Activated T-cell treated with anti-CD3 and anti-CD28 coated beads, Interleukin-2, amount 50 U/mL, for 48 hours (primary cell): ENCODE results near the gene AXL.
"Not testable (repeated sequence)": the region's sequence is repeated elsewhere in the genome, so short reads cannot be mapped to it uniquely, and the experiment has no call there.

Experiments
- DNase-seq, 2 experiments: peaks; one replicate each; pipeline ENCODE4 v3.0.0-alpha.2; 2020

Gene AXL

GRCh38 chr19:41218615-41219507 lies at the start of gene AXL:
TSS of gene AXL (plus strand) at chr19:41219223. CDS start at chr19:41219393, 170 bp downstream.
- no peak for DNase-seq

GRCh38 chr19:41172297-41173164 lies 46.5 kb upstream of the AXL start:
- DNase-seq, result no peak

GRCh38 chr19:41174297-41174928 lies 44.6 kb upstream of the AXL start:
- DNase-seq, result no peak

DNA sequence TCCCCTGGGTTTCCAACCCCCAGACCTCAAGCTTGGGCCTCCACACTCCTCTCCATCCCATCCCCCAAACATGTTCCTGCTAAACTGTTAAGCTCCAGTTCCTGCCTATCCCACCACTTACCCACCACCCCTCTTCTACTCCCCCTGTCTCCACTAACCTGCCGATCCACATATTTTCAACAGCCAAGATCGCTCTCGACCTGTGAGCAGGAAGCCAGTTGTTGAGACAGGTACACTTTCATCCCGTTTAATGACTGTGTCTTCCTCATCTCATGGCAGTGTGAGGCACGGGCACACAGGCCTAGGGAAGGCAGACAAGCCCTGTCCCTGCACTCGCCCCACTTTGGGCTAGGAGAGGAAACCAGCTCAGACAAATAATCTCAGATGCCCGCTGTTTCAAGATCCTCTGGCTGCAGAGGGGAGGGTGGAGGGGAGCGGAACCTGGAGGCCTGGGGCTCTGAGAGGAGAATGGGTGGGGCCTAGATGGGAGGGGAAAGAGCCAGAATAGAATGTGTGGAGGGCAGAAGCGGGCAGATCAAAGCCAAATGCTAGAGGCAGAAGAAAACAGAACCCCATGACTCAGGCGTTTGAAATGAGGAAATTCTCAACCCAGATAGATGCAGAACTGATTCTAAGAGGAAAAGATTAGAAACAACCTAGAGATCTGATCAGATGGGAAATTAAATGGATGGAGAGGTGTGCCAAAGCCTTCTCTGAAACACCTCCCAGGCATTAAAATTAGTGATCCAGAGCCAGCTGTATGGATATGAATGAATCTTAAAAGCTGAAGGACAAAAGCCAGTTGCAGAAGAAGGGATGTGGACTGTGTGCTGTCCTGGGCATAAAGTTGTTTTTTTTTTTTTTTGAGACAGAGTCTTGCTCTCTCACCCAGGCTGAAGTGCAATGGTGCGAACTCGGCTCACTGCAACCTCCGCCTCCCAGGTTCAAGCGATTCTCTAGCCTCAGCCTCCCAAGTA lies 42.9 kb upstream of the AXL start:
- peak; percentile 38 to 51 for DNase-seq

DNA sequence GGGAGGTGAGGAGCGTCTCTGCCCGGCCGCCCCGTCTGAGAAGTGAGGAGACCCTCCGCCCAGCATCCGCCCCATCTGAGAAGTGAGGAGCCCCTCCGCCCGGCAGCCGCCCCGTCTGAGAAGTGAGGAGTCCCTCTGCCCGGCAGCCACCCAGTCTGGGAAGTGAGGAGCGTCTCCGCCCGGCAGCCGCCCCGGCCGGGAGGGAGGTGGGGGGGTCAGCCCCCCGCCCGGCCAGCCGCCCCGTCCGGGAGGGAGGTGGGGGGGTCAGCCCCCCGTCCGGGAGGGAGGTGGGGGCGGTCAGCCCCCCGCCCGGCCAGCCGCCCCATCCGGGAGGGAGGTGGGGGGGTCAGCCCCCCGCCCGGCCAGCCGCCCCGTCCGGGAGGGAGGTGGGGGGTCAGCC lies 38.9 kb upstream of the AXL start:
- not testable (repeated sequence) for DNase-seq

DNA sequence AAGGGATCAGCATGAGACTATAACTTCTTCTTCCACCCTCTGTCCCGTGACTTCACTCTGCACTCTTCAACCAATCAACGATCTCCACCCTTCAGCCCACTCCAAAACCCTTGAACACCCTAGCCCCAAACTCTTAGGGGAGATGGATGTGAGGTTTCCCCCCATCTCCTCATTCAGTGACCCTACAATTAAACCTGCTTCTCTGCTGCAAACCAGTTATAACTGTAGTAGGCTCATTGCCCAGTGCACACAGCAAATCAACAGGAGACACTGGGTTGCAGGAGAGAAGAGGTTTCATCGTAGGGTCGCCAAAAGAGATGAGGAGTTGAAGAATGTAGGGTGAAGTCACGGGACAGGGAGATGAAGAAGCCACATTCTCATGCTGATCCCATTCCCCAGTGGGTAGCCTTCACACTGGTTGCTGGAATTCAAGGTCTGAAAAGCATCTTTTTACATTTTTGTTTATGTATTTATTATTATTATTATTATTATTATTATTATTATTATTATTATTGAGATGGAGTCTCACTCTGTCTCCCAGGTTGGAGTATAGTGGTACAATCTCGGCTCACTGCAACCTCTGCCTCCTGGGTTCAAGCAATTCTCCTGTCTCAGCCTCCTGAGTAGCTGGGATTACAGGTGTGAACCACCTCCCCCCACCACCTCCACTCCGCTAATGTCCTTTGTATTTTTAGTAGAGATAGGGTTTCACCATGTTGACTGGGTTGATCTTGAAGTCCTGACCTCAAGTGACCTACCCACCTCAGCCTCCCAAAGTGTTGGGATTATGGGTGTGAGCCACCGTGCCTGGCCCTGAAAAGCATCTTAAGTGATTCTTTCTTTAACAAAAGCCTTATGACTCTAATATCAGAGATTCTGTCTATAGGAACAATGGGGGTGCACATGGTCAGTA lies 31.8 kb upstream of the AXL start:
- DNase-seq, result no peak

DNA sequence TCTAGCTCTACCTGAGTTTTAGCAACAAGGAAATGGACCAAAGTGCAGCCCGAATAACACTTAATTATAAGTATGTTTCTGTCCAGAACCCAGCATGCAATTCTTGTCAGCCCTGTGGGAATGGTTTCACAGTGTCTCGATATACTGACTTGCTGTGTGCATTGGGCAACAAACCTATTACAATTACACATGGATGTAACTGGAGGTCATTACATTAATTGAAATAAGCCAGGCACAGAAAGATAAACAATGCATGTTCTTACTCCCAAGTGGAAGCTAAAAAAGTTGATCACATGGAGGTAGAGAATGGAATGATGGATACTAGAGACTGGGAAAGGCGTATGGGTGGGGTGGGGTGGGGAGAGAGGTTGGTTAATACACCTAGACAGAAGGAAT lies 31.1 kb upstream of the AXL start:
- DNase-seq, result no peak

- DNase-seq, result no peak
Observed at GRCh38 chr19:41189425-41190065, 29.5 kb upstream of the AXL start.

DNA sequence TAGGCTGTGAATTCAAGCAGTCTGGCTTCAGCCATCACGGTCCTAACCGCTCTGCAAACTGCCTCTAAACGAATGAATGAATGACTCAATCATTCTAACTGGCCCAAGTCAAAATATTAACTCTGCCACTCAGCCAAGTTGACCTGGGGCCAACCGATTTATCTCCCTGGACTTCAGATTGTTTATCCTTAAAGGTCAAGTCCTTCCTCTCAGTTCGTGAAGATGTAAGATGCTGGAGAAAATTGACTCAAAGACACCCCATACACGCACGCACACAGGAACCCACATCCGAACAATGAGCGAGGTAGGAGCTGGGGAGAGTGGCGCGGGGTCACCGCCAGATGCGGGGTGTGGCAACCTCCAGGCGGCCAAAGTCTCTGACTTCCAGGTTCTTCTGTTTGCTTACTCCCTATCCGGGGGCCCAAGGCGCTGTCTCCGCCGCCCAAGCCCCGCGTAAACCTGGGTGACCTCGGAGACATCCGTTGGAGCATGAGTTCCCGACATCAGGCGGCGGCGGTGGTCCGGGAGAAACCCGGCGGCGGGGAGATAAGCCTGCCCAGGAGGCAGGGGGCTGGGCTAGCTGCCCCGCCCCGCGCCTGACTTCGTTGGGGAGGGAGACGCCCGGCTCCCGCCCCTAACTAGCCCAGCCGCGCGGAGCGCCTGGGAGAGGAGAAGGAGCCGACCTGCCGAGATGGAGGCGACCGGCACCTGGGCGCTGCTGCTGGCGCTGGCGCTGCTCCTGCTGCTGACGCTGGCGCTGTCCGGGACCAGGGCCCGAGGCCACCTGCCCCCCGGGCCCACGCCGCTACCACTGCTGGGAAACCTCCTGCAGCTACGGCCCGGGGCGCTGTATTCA lies 26.2 kb upstream of the AXL start, which contains the start of gene CYP2S1:
Gene CYP2S1 (plus strand): TSS at position 646 of the 856 bp plus-strand sequence. CDS start 46 bp downstream, at position 692.
- peak; percentile 39 to 44 for DNase-seq

DNA sequence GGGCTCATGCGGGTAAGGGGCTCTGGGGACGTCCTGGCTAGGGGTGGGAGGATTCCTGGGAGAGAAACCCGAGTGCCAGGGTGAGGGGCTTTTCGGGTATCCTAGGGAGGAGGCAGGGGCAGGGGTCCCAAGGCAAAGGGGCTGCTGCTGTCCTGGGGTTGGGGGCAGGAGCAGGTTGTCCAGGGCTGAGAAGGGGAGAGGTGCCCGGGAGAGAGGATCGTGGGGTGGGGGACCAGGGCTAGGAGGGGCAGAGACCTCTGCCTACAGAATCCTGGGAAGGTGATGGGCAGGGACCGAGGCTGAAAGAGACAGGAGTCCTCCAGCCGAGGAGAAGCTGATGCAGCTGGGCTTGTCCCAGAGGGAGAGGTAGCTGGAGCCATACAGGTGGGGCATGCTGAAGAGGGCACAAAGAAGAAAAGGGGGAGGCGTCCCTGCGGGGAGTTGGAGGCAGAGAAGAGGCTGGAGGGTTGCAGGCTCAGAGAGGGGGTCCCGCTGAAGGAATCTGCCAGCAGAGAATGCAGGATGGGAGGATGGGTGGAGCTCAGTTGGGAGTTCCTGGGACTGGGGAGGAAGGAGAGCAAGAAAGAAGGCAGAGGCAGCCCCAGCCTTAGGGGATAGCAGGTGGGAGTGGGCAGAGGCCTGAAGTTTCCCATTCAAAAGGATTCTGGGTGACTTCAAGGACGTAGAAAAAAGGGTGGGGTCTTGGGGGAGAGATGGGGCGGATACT lies 25.4 kb upstream of the AXL start:
- no peak for DNase-seq

DNA sequence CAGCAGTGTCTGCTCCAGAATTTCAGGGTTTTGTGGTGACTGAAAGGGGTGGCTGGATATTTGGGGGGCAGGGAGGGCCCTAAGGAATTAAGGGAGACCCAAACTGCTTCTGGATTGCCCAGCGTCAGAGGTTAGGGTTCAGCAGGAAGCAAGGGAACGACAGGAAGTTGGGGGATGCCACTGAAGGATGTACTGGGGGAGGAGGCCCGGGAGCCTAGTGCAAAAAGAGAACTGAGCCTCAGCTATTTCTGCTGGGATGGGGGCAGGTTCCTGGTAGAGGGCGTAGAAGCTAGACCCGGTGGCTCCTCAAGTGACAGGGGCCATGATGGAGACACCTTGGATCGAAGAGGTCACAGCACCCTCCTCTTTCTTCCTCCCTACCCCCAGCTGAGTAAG lies 24.9 kb upstream of the AXL start:
- DNase-seq, result no peak

GRCh38 chr19:41195675-41196497 lies 23.1 kb upstream of the AXL start:
- no peak for DNase-seq

GRCh38 chr19:41198559-41198958 lies 20.5 kb upstream of the AXL start:
- no peak for DNase-seq

GRCh38 chr19:41203371-41203770 lies 15.7 kb upstream of the AXL start:
- DNase-seq, result no peak

DNA sequence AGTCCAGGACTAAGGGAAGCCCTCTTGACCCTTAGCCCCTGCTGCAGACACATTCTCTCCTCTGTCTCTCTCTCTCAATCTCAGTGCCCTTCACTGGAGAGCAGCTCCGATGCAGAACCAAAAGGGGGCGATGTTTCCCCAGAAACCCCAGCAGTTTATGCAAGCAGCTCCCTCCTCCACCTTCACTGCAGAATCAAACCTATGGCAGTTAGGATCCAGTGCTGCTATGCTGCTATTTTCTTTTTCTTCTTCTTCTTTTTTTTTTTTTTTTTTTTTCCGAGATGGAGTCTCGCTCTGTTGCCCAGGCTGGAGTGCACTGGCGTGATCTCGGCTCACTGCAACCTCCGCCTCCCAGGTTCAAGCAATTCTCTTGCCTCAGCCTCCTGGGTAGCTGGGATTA lies 14.7 kb upstream of the AXL start:
- DNase-seq, result peak; percentile 81 to 86

- DNase-seq, result no peak
Observed at GRCh38 chr19:41205995-41206394, 13.0 kb upstream of the AXL start.

- no peak for DNase-seq
Observed at GRCh38 chr19:41206456-41206855, 12.6 kb upstream of the AXL start.
